A673 (cell line): ENCODE measurements around the gene MCCD1.
"Not testable (repeated sequence)": the region's sequence is repeated elsewhere in the genome, so short reads cannot be mapped to it uniquely, and the experiment has no call there.

Experiments used
- CTCF ChIP-seq: fragments of 300-800, 200-600 bp; sonication (generic); conservative IDR thresholded peaks from 2 replicates; pipeline ENCODE4 v1.5.1; 2017; ENCODE audit warnings: low read depth, mild to moderate bottlenecking, antibody characterized with exemption, low read length, moderate library complexity, mixed read lengths
- EZH2 ChIP-seq: fragments of 200-600 bp; sonication (generic); IDR thresholded peaks from 2 replicates; pipeline ENCODE4 v1.6.1; 2017; ENCODE audit warnings: borderline replicate concordance, low read depth, mild to moderate bottlenecking, mixed read lengths, antibody characterized with exemption, low read length; ENCODE audit not compliant: poor library complexity, severe bottlenecking

GRCh38 chr6:31496826-31497225 lies 31.9 kb upstream of the MCCD1 start:
- not testable (repeated sequence) for TF ChIP-seq CTCF, EZH2
